ENCODE results near the gene TTC21A. TPM values are rescaled to one million over a fixed set of nuclear protein-coding genes. Genes with fewer than 3 reads are reported as not detected.

The TTC21A gene
- total RNA-seq, 1 experiment from 2014 or later, result 7.7 TPM

GRCh38 chr3:39099242-39099641 is 8.2 kb upstream of the TTC21A start:
- Histone ChIP-seq H3K27me3 (ENCODE audit: control insufficient read depth, insufficient read depth, low read length) (no peaks in the 10 kb centered on the region), H3K4me3 (ENCODE audit: low read depth in 2 of 2, low read length in 2 of 2) (no peak overlapping the region), H3K27ac (ENCODE audit: low read length) (no peak overlapping the region), H3K9me3 (ENCODE audit: control insufficient read depth, insufficient read depth, low read depth, low read length) (no peaks in the 10 kb centered on the region), H3K36me3 (ENCODE audit: control insufficient read depth, insufficient read depth, low read length) (peaks cover 2% of the 10 kb centered on the region), H3K4me1 (ENCODE audit: control insufficient read depth, insufficient read depth, low read length) (no peaks in the 10 kb centered on the region)
- BruUV-seq (replicated peaks), result no TSS peak
- CTCF ChIA-PET, result no interaction called here
- intact Hi-C loops (cut with micrococcal nuclease; ENCODE audit: unreplicated experiment), result no loop called here
- no peak for DNase-seq (ENCODE audit: low read depth, low spot score)
- TF ChIP-seq TCF7L2 (IDR thresholded peaks at IDR 0.05; ENCODE audit: low read depth, low read length), result no peak
- TF ChIP-seq REST (IDR thresholded peaks at IDR 0.05; ENCODE audit: insufficient read depth in 1 of 2, low read depth in 2 of 2, low read length in 1 of 2), result no peak
- TF ChIP-seq SIN3A (IDR thresholded peaks at IDR 0.05; ENCODE audit: borderline replicate concordance, insufficient read depth, low read depth, low read length), result no peak
- in situ Hi-C loops (cut with HindIII; ENCODE audit: low pct_unique_long_range_greater_than_20kb, low sequenced_read_pairs), result no loop called here
- POLR2A ChIA-PET, result no interaction called here
- no peak for ATAC-seq

GRCh38 chr3:39099738-39100499 is 7.6 kb upstream of the TTC21A start:
- ATAC-seq, result no peak
- H3K9me3 ChIP-seq (ENCODE audit: control insufficient read depth, insufficient read depth, low read depth, low read length), result no peaks in the 10 kb centered on the region
- intact Hi-C loops (cut with micrococcal nuclease; ENCODE audit: unreplicated experiment) (loop anchor here (5.0 kb wide), 1 partner anchor 187 kb away; no protein-coding TSS in a partner anchor), in situ Hi-C loops (cut with HindIII; ENCODE audit: low pct_unique_long_range_greater_than_20kb, low sequenced_read_pairs) (no loop called here)
- H3K4me1 ChIP-seq (ENCODE audit: control insufficient read depth, insufficient read depth, low read length), result no peaks in the 10 kb centered on the region
- CTCF ChIA-PET, result no interaction called here
- no peak for DNase-seq (ENCODE audit: low read depth, low spot score)
- POLR2A ChIA-PET, result no interaction called here
- no peaks in the 10 kb centered on the region for H3K27me3 ChIP-seq (ENCODE audit: control insufficient read depth, insufficient read depth, low read length)
- BruUV-seq (replicated peaks), result no TSS peak
- TF ChIP-seq POLR2AphosphoS5 (IDR thresholded peaks at IDR 0.05; ENCODE audit: low read depth, low read length), result no peak
- TF ChIP-seq SIN3A (IDR thresholded peaks at IDR 0.05; ENCODE audit: borderline replicate concordance, insufficient read depth, low read depth, low read length), result no peak
- TF ChIP-seq CTCF (IDR thresholded peaks at IDR 0.05), result no peak
- no peak for TF ChIP-seq TCF7L2 (IDR thresholded peaks at IDR 0.05; ENCODE audit: low read depth, low read length)
- no peak for TF ChIP-seq REST (IDR thresholded peaks at IDR 0.05; ENCODE audit: insufficient read depth in 1 of 2, low read depth in 2 of 2, low read length in 1 of 2)
- H3K36me3 ChIP-seq (ENCODE audit: control insufficient read depth, insufficient read depth, low read length), result peaks cover 2% of the 10 kb centered on the region
- H3K27ac ChIP-seq (ENCODE audit: low read length), result no peak overlapping the region
- no peak overlapping the region for H3K4me3 ChIP-seq (ENCODE audit: low read depth in 2 of 2, low read length in 2 of 2)

Measured in Panc1 (cell line).